DMS53 (cell line): ENCODE results near the gene ALLC.

Experiments
- DNase-seq: peaks from one replicate; lab custom pipeline; 2025; lab: John Stamatoyannopoulos, UW

Gene ALLC

GRCh38 chr2:3639653-3640052, 18.3 kb upstream of the ALLC start:
- no peak for DNase-seq

DNA sequence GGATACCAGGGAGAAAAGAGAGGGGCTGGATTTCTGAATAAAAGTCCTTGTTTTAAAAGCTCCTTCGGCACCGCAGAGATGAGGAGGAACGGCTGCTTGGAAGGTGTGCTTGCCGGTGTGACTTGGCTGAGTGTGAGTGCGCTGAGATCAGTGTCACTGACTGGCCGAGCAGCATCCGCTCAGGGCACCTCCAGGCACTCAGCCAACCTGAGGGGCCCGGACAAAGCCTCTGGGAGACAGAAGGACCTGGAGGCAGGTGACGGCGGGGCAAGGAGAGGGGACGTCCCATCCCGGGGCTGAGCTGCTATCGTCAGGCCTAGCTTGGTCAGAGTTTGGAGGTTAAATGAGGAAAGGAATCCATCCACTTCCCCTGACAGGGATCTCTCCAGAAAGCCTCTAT, 16.8 kb upstream of the ALLC start:
- no peak for DNase-seq

DNA sequence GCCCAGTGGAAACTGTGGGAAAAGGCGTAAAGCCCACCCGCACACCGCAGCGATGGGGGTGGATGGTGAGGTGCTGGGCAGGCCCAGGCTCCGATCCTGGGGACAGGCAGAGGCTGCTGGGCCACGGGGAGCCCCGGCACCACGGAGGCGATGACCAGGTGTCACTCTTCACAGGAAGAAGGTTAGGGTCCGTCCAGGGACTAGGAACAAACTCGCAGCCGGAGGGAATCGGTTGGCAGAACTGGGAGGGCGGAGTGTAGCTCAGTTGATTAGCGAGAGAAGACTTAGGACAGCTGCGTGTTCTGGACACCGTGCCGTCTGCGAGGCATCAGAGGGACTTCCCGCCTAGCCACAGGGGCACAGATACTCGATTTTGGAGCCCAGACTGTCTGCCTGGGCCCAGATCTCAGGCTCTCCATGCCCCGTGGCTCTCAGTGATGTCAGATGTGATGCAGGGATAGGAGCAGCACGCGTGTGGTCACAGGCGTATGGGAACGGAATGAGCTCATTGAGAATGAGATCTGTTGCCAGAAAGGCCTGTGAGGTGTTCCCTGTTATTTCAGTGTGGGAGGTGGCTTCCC, 16.1 kb upstream of the ALLC start:
- DNase-seq = no peak

DNA sequence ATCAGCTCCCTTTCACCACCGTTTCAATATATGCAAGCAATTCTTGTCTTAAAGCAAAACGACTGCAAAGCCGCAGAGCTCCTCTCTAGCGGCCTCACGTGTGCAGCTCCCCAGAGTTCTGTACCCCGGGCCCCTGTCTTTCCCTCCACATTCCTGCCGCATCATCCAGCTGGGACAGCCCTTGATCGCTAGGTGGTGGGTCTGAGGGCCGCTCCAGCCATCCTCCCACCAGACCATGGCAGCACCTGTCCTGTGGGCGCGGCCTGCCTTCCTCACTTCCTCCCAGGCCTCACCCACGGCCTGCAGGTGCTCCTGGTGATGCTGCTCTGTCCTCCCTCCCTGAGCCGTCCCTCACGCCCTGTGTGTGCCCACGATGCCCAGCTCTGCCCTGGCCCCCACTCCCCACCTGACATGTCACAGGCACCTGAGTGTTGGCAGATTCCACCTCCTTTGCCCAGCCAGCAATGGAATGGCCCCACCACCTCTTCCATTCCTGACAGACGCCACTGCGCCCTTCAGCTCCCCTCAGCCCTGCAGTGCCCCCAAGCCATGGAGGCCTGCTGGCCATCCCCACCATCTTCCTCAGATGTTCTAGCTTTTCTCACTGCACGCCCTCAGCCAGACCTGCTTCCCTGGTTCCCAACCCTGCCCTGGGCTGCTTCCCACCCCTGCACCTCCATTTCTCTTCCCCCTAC, 15.3 kb upstream of the ALLC start:
- no peak for DNase-seq

DNA sequence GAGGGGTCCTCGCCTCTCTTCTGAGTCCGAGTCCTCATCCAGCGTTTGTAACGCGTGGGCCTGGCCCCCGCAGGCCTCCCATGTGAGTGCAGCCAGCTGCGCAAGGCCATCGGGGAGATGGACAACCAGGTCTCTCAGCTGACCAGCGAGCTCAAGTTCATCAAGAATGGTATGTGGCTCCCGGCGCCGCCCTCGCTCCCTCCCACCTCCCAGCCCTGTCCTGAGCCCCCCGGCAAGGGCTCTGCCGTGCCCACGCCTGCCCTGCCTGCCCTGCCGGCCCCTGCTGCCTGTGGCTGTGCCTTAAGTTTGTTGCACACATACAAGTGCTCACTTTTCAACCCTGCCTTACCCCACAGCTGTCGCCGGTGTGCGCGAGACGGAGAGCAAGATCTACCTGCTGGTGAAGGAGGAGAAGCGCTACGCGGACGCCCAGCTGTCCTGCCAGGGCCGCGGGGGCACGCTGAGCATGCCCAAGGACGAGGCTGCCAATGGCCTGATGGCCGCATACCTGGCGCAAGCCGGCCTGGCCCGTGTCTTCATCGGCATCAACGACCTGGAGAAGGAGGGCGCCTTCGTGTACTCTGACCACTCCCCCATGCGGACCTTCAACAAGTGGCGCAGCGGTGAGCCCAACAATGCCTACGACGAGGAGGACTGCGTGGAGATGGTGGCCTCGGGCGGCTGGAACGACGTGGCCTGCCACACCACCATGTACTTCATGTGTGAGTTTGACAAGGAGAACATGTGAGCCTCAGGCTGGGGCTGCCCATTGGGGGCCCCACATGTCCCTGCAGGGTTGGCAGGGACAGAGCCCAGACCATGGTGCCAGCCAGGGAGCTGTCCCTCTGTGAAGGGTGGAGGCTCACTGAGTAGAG, 14.4 kb upstream of the ALLC start:
- no peak for DNase-seq

DNA sequence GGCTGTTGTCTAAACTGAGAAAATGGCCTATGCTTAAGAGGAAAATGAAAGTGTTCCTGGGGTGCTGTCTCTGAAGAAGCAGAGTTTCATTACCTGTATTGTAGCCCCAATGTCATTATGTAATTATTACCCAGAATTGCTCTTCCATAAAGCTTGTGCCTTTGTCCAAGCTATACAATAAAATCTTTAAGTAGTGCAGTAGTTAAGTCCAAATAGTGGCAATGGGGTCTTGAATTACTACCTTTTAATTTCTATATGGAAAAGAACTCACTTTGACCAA, 13.8 kb upstream of the ALLC start:
- no peak for DNase-seq

DNA sequence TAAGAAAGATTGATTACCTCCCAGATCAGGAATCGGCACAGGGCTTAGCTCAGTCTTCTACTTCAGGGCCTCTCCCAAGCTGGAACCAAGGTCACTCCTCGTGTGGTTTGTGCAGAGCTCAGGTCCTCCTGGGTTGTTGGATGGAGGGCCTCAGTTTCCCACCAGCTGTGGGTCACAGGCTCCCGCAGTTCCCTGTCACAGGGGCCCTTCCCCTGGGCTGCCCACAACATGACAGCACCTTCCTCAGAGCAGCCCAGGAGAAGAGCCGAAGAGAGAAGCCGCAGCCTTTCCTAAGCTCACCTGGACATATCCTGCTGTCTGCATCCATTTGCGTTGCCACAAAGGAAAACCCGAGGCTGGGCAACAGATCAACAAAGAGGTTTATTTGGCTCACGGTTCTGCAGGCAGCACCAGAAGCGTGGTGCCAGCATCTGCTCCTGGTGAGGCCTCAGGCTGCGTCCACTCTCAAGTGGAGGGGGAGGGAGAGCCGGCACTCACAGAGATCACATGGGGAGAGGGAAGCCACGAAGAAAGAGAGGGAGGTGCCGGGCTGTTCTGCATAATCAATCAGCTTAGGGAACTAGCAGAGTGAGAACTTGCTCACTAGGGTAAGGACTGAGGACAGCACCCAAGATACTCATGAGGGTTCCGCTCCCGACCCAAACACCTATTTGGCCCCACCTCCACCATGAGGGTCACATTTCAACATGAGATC, 13.0 kb upstream of the ALLC start:
- no peak for DNase-seq

- DNase-seq = no peak
Observed at GRCh38 chr2:3645745-3646389, 12.1 kb upstream of the ALLC start.

DNA sequence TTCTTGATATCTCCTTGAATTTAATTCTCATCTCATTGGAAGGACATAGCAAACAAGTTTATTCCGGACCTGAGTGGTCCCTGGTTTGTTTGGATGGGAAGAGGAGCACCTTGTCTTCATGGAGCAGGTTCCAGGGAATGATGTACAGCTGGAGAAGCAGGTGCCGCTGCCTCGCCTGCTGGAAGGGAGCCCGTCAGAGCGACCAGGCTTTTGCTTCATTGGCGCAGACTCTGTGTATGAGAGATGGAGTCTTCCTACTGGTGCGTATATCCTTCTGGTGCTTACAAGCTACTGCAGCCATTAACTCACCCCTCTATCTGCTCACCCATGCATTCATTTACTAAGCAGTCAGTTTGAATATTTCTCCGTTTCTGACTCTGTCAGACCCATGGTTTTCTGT, 11.6 kb upstream of the ALLC start:
- DNase-seq = no peak

GRCh38 chr2:3647246-3647645, 10.8 kb upstream of the ALLC start:
- DNase-seq = no peak

- DNase-seq = no peak
Observed at GRCh38 chr2:3647831-3648651, 10.0 kb upstream of the ALLC start.

DNA sequence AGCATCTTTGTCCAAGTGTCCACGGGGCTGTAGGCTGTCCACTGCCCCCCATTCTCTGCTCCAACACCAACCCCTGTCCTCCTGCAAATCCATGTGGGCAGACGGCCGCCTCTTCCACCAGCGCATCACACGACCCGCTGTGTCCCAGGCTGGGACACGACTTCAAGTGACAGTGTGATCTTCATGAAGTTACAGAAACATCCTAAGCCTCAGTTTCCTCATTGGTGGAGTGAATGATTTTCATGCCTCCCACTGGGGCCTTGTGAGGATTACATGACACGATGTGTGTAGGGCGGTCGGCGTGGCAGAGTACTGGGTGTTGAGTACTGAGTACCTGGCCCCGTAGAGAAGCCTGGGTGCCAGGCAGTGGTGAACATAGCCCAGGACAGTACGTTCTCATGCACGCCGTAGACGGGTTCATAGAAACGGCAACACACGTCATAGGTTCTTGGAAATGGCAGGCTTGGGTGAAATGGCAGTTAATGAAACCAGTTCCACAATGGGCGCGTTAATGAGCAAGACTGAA, 9.3 kb upstream of the ALLC start:
- DNase-seq = no peak

GRCh38 chr2:3649581-3649980, 8.4 kb upstream of the ALLC start:
- DNase-seq = no peak

DNA sequence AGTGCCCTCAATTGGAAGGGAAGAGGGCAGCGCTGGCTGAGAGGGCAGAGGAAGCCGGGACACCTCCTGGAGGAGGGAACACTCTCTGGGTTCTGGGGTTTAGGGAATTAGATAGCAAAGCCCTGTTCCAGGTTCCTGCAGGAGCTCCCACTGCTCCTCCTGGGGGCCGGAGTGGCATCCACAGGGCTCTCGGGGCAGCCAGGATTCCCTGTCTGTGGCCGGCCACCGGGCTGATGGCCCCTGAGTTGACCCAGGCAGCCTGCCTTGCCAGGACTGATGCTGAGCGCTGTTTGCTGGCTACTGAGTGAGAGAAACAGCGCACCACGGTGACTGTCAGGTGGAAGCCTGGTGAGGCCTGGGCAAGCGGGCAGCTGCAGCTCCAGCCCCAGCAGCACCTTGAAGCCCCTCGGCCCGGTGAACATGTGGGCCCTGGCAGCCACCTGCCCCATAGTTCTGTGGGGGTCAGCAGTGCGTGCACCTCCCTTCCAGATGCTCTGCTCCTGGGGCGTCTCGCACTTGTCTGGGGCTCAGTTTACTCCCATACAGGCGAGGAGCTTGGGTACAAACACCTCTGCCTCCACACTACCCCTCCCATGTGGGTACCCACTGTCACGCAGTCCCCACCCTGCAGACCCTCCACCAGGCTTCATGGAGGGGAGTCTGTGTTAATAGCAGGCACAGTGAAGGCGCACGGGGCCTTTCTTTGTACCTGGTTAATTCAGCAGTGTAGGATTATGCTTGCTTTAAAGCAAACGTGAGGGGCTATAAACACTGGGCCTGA, 7.7 kb upstream of the ALLC start:
- DNase-seq = peak; percentile 11

GRCh38 chr2:3651691-3652648, 6.0 kb upstream of the ALLC start:
- peak; percentile 96 for DNase-seq

DNA sequence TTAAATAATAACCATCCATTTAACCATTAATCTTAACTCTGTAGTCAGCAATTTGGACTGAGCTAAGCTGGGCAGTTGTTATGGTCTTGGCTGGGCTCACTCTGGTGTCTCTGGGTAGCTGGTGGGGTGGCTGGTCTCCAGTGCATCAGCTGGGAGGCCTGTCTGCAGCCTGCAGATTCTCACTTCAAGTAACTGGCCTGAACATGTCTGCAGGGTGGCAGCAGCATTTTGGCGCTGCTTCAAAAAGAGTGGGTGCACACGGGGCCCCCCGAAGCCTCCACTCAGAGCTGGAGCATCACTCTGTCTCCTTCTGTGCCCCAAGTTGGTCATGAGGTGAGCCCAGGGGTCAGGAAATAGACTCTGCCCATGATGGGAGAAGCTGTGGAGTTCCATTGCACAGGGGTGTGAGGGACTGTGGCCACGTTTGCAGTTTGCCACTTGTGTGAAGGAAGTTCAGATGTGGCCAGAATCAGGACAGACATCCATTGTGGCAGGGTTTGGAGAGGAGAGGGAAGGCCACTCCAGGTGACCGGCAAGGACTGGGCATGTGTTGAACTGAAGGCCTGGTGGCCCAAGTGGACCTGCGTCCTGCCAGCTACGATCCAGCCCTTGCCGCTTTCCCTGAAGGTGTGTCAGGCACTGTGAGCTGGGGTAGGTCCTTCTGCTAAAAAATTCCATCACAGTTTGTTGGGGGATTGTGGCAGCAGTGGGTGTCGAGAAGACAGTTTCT, 4.9 kb upstream of the ALLC start:
- no peak for DNase-seq

DNA sequence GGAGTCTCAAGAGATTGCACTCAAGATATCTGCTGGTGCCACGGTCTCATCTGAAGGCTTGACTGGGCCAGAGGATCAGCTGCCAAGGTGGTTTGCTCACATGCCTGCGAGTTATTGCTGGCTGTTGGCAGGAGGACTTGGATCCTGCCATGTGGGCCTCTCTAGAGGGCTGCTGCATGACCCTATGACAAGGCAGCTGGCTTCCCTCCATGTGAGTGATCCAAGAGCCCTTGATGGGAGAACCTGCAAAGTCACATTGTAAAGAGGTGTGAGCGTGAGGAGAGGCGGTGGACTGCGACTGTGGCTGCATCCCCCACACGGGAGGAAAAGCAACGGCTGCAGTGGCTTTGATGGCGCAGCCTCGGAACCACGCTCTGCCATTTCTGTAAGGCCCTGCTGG, 4.0 kb upstream of the ALLC start:
- no peak for DNase-seq

DNA sequence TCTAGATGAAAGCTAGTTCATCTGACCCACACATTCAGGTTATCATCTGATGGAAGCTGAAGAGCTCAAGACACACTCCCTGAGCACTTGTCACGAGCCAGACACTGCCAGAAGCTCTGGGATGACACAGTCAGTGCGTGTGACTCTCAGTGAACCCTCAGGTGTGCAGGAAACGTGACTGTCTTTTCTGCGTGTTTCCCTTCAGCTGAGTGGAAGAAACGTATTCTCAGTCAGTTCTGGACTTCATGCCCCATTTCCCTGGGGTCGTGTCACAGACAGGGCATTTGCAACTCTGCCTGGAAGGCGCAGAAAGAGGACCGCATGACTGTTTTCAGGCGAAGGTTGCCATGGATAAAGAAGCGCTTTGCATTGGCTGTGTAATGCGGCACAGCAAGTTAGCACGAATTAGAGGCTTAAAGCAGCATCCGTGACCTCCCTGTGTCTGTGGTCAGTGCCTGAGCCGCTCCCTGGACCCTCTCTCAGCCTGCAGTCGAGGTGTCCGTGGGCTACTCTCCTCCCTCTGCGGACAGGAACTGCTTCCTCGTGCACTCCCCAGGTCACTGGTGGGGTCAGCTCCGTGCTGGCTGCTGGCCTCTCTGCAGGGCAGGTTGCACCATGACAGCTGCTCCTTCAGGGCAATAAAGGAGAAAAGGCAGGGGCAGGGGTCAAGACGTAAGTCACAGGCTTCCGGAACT, 3.3 kb upstream of the ALLC start:
- no peak for DNase-seq
